Esophagus muscularis mucosa (tissue), 4 donors: ENCODE results near the gene RGMA.

Experiments
- CTCF ChIP-seq, 3 experiments: fragments of 200-600 bp in 2 of 3; fragments of 450-650 bp in 1 of 3; sonication (generic) in 2 of 3; IDR thresholded peaks; one replicate each; pipeline ENCODE4 v1.5.1; 2017 to 2019; ENCODE audit warnings: antibody characterized with exemption in 3 of 3, mild to moderate bottlenecking in 2 of 3, moderate library complexity in 1 of 3
- EP300 ChIP-seq: sonication (generic); formaldehyde crosslinking; IDR thresholded peaks from one replicate; pipeline ENCODE4 v1.6.1; 2017; ENCODE audit warnings: antibody characterized with exemption
- POLR2AphosphoS5 ChIP-seq, 2 donors: sonication (generic); formaldehyde crosslinking; IDR thresholded peaks; one replicate each; pipeline ENCODE4 v1.6.1; 2017; ENCODE audit warnings: antibody characterized with exemption in 2 of 2

- TF ChIP-seq CTCF (IDR thresholded peaks at IDR 0.05) (no peak), POLR2AphosphoS5 (IDR thresholded peaks at IDR 0.05) (no peak), EP300 (no peak)
Measured at GRCh38 chr15:93048426-93048721, 40.6 kb downstream of the RGMA start.
